ENCODE measurements around the gene PRRG2. TPM values are rescaled to one million over a fixed set of nuclear protein-coding genes. Genes with fewer than 3 reads are reported as not detected.

Gene PRRG2
- total and polyA plus RNA-seq, 4 donors = 5.1 to 11.7 (median 9.8) TPM

DNA sequence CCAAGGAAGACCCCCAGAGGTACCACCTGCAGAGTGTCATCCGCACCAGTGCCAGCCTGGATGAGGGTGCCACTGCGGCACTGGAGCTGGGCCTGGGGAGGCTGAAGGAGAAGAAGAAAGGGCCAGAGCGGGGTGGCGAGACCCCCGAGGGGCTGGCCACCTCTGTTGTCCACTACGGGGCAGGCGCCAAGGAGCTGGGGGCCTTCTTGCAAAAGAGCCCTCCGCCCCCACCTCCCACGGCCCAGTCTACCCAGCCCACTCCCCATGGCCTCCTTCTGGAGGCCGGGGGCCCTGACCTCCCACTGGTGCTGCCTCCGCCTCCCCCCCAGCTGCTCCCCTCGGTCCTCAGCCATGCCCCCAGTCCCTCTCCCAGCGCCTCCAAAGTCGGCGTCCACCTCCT, 15.3 kb downstream of the PRRG2 start:
- Histone ChIP-seq H3K36me3 (ENCODE audit: control insufficient read depth in 4 of 4, insufficient read depth in 4 of 4, low read length in 4 of 4) (peaks cover 7 to 61% (median 28%) of the 10 kb centered on the region in 4 donors), H3K4me3 (no peak overlapping the region), H3K4me1 (ENCODE audit: control insufficient read depth in 5 of 5, insufficient read depth in 5 of 5, low read length in 5 of 5) (peaks cover 0 to 12% (median 3%) of the 10 kb centered on the region in 5 donors), H3K9me3 (ENCODE audit: control insufficient read depth in 4 of 4, insufficient read depth in 3 of 4, low read length in 3 of 4) (no peaks in the 10 kb centered on the region), H3K27ac (ENCODE audit: low read depth in 1 of 2, low read length in 1 of 2) (no peak overlapping the region), H3K9ac (ENCODE audit: insufficient read depth in 1 of 2, low read length in 2 of 2) (no peak overlapping the region), H3K27me3 (ENCODE audit: control insufficient read depth in 3 of 3, insufficient read depth in 3 of 3, low read length in 2 of 3) (no peaks in the 10 kb centered on the region)
- TF ChIP-seq, protein P1, sequence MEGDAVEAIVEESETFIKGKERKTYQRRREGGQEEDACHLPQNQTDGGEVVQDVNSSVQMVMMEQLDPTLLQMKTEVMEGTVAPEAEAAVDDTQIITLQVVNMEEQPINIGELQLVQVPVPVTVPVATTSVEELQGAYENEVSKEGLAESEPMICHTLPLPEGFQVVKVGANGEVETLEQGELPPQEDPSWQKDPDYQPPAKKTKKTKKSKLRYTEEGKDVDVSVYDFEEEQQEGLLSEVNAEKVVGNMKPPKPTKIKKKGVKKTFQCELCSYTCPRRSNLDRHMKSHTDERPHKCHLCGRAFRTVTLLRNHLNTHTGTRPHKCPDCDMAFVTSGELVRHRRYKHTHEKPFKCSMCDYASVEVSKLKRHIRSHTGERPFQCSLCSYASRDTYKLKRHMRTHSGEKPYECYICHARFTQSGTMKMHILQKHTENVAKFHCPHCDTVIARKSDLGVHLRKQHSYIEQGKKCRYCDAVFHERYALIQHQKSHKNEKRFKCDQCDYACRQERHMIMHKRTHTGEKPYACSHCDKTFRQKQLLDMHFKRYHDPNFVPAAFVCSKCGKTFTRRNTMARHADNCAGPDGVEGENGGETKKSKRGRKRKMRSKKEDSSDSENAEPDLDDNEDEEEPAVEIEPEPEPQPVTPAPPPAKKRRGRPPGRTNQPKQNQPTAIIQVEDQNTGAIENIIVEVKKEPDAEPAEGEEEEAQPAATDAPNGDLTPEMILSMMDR (IDR thresholded peaks at IDR 0.05; ENCODE audit: control extremely low read depth, extremely low read depth) = no peak
- DNase-seq (no peak), ATAC-seq (ENCODE audit: insufficient read depth, low FRiP score) (no peak)
- WGBS, 2 donors = 93 to 97% methylated on average over 14 to 15 of the region's 15 CpGs

DNA sequence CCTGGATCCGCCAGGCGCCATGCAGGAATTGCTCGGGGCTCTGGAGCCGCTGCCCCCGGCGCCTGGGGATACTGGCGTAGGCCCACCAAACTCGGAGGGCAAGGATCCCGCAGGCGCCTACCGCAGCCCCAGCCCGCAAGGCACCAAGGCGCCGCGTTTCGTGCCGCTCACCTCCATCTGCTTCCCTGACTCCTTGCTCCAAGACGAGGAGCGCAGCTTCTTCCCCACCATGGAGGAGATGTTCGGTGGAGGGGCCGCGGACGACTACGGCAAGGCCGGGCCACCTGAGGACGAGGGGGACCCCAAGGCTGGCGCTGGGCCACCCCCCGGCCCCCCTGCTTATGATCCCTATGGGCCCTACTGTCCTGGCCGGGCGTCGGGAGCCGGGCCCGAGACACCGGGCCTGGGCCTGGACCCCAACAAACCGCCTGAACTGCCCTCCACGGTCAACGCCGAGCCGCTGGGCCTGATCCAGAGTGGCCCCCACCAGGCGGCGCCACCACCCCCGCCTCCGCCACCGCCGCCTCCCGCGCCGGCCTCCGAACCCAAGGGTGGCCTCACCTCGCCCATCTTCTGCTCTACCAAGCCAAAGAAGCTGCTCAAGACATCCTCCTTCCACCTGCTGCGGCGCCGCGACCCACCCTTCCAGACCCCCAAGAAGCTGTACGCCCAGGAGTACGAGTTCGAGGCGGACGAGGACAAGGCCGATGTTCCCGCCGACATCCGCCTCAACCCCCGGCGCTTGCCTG, 16.0 kb downstream of the PRRG2 start:
- Histone ChIP-seq H3K4me3 (no peak overlapping the region), H3K27me3 (ENCODE audit: control insufficient read depth in 3 of 3, insufficient read depth in 3 of 3, low read length in 2 of 3) (no peaks in the 10 kb centered on the region), H3K36me3 (ENCODE audit: control insufficient read depth in 4 of 4, insufficient read depth in 4 of 4, low read length in 4 of 4) (peaks cover 7 to 68% (median 30%) of the 10 kb centered on the region in 4 donors), H3K4me1 (ENCODE audit: control insufficient read depth in 5 of 5, insufficient read depth in 5 of 5, low read length in 5 of 5) (peaks cover 0 to 12% (median 3%) of the 10 kb centered on the region in 5 donors), H3K27ac (ENCODE audit: low read depth in 1 of 2, low read length in 1 of 2) (no peak overlapping the region), H3K9me3 (ENCODE audit: control insufficient read depth in 4 of 4, insufficient read depth in 3 of 4, low read length in 3 of 4) (no peaks in the 10 kb centered on the region), H3K9ac (ENCODE audit: insufficient read depth in 1 of 2, low read length in 2 of 2) (no peak overlapping the region)
- TF ChIP-seq, protein P1 (IDR thresholded peaks at IDR 0.05; ENCODE audit: control extremely low read depth, extremely low read depth) = no peak
- DNase-seq (no peak), ATAC-seq (ENCODE audit: insufficient read depth, low FRiP score) (no peak)
- WGBS, 2 donors = 96 to 98% methylated on average over 65 of the region's 65 CpGs

DNA sequence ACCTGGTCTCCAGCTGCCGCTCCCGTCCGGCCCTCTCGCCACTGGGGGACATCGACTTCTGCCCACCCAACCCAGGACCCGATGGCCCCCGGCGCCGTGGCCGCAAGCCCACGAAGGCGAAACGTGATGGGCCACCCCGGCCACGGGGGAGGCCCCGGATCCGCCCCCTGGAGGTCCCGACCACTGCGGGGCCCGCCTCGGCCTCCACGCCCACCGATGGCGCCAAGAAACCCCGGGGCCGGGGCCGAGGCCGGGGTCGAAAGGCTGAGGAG, 16.5 kb downstream of the PRRG2 start:
- no peak overlapping the region for H3K9ac ChIP-seq (ENCODE audit: insufficient read depth in 1 of 2, low read length in 2 of 2)
- H3K36me3 ChIP-seq (ENCODE audit: control insufficient read depth in 4 of 4, insufficient read depth in 4 of 4, low read length in 4 of 4) = peaks cover 7 to 73% (median 32%) of the 10 kb centered on the region in 4 donors
- no peak for ATAC-seq (ENCODE audit: insufficient read depth, low FRiP score)
- H3K9me3 ChIP-seq (ENCODE audit: control insufficient read depth in 4 of 4, insufficient read depth in 3 of 4, low read length in 3 of 4) = no peaks in the 10 kb centered on the region
- H3K4me1 ChIP-seq (ENCODE audit: control insufficient read depth in 5 of 5, insufficient read depth in 5 of 5, low read length in 5 of 5) = peaks cover 0 to 7% (median 3%) of the 10 kb centered on the region in 5 donors
- no peaks in the 10 kb centered on the region for H3K27me3 ChIP-seq (ENCODE audit: control insufficient read depth in 3 of 3, insufficient read depth in 3 of 3, low read length in 2 of 3)
- no peak for DNase-seq
- H3K4me3 ChIP-seq = no peak overlapping the region
- TF ChIP-seq, protein P1 (IDR thresholded peaks at IDR 0.05; ENCODE audit: control extremely low read depth, extremely low read depth) = no peak
- 97 to 98% methylated on average over 29 of the region's 29 CpGs for WGBS, 2 donors
- no peak overlapping the region for H3K27ac ChIP-seq (ENCODE audit: low read depth in 1 of 2, low read length in 1 of 2)
